ENCODE data around the gene MYH10. TPM values are rescaled to one million over a fixed set of nuclear protein-coding genes. Genes with fewer than 3 reads are reported as not detected.

Gene MYH10
- total RNA-seq, 1 experiment from 2014 or later = 251 TPM

GRCh38 chr17:8444494-8444893, 186.0 kb downstream of the MYH10 start:
- Mint-ChIP-seq H3K4me1 (peaks cover 10 to 15% of the 10 kb centered on the region in 2 experiments; a peak in 3 of 4 replicates), H3K27me3 (ENCODE audit: low read depth) (no peaks in the 10 kb centered on the region), H3K27ac (no peak overlapping the region), H3K9me3 (no peaks in the 10 kb centered on the region), H3K36me3 (ENCODE audit: insufficient read depth in 1 of 3, low read depth in 3 of 3) (peaks cover 13 to 34% (median 27%) of the 10 kb centered on the region in 3 experiments; a peak in 6 of 7 replicates), H3K4me3 (no peak overlapping the region)
- Histone ChIP-seq H4K5ac (ENCODE audit: insufficient read length, low read depth, low read length) (no peak overlapping the region), H3K79me2 (ENCODE audit: insufficient read depth, low read length) (peaks cover 11% of the 10 kb centered on the region; the same call in 1 of the 2 replicates), H3K4ac (ENCODE audit: low read depth, low read length) (no peak overlapping the region), H3K27me3 (ENCODE audit: insufficient read depth, low read length) (no peaks in the 10 kb centered on the region), H3K27ac (ENCODE audit: insufficient read length, low read depth, low read length) (no peak overlapping the region), H2BK15ac (ENCODE audit: low read depth, low read length) (no peak overlapping the region), H3K9ac (ENCODE audit: extremely low read depth, insufficient read length, low read length) (no peak overlapping the region), H2BK5ac (ENCODE audit: insufficient read length, low read length) (no peak overlapping the region), H2AK5ac (ENCODE audit: insufficient read length, low read length) (no peak overlapping the region), H3K23ac (ENCODE audit: insufficient read length, low read depth, low read length) (no peak overlapping the region), H3K9me3 (ENCODE audit: control insufficient read depth, low read depth, low read length) (no peaks in the 10 kb centered on the region), H3K4me2 (ENCODE audit: insufficient read depth, insufficient read length, low read length) (no peak overlapping the region), H4K91ac (ENCODE audit: insufficient read length, low read depth, low read length) (no peak overlapping the region), H2BK120ac (ENCODE audit: low read depth, low read length, poor library complexity, severe bottlenecking) (no peak overlapping the region), H4K8ac (replicated peaks; ENCODE audit: insufficient read length, low read depth, low read length) (no peak overlapping the region), H2BK20ac (ENCODE audit: low read depth, low read length, poor library complexity, severe bottlenecking) (no peak overlapping the region), H3K23me2 (ENCODE audit: insufficient read length, low read depth, low read length, poor library complexity, severe bottlenecking) (no peaks in the 10 kb centered on the region), H3K14ac (ENCODE audit: insufficient read depth, low read length) (no peak overlapping the region), H3K79me1 (ENCODE audit: insufficient read depth, low read depth, low read length, poor library complexity, severe bottlenecking) (peaks cover 2% of the 10 kb centered on the region), H3K18ac (ENCODE audit: insufficient read length, low read depth, low read length) (no peak overlapping the region), H2AFZ (ENCODE audit: low read length) (no peak overlapping the region), H3K56ac (ENCODE audit: insufficient read length, low read depth, low read length) (no peak overlapping the region), H3T11ph (ENCODE audit: low read length) (no peak overlapping the region), H2BK12ac (ENCODE audit: insufficient read length, low read depth, low read length) (no peak overlapping the region), H4K20me1 (ENCODE audit: control insufficient read depth, insufficient read depth, insufficient read length) (no peaks in the 10 kb centered on the region), H3K4me1 (ENCODE audit: insufficient read depth, low read length) (no peaks in the 10 kb centered on the region)
- no CpG with 5 or more reads among the region's 4 CpGs for WGBS (ENCODE audit: extremely low coverage, insufficient read length, low lambda C conversion rate)
- TF ChIP-seq CTCF (conservative IDR thresholded peaks at IDR 0.05) = no peak
- DNase-seq = no peak
